Measurements from ENCODE around the gene ACTL7B. TPM values are rescaled to one million over a fixed set of nuclear protein-coding genes. Genes with fewer than 3 reads are reported as not detected.
"Not testable (repeated sequence)": the region's sequence is repeated elsewhere in the genome, so short reads cannot be mapped to it uniquely, and the experiment has no call there.

ACTL7B gene
- total RNA-seq, 1 donor from 2014 or later, result not detected

GRCh38 chr9:108897324-108898096 lies 41.7 kb upstream of the ACTL7B start:
- peaks cover 23% of the 10 kb centered on the region for H3K36me3 ChIP-seq (ENCODE audit: control insufficient read depth, insufficient read depth, low read length)
- no peak for FAIRE-seq
- H3K27me3 ChIP-seq (ENCODE audit: control insufficient read depth, insufficient read depth, low read length), result no peaks in the 10 kb centered on the region
- no peak for DNase-seq (ENCODE audit: low read depth)
- no peak overlapping the region for H3K4me3 ChIP-seq (ENCODE audit: low read depth, low read length)
- TF ChIP-seq, protein P1, sequence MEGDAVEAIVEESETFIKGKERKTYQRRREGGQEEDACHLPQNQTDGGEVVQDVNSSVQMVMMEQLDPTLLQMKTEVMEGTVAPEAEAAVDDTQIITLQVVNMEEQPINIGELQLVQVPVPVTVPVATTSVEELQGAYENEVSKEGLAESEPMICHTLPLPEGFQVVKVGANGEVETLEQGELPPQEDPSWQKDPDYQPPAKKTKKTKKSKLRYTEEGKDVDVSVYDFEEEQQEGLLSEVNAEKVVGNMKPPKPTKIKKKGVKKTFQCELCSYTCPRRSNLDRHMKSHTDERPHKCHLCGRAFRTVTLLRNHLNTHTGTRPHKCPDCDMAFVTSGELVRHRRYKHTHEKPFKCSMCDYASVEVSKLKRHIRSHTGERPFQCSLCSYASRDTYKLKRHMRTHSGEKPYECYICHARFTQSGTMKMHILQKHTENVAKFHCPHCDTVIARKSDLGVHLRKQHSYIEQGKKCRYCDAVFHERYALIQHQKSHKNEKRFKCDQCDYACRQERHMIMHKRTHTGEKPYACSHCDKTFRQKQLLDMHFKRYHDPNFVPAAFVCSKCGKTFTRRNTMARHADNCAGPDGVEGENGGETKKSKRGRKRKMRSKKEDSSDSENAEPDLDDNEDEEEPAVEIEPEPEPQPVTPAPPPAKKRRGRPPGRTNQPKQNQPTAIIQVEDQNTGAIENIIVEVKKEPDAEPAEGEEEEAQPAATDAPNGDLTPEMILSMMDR (IDR thresholded peaks at IDR 0.05; ENCODE audit: insufficient read depth, low read length, severe bottlenecking), result no peak

- DNase-seq (ENCODE audit: low read depth), result no peak
- Histone ChIP-seq H3K4me3 (ENCODE audit: low read depth, low read length) (no peak overlapping the region), H3K27me3 (ENCODE audit: control insufficient read depth, insufficient read depth, low read length) (no peaks in the 10 kb centered on the region), H3K36me3 (ENCODE audit: control insufficient read depth, insufficient read depth, low read length) (peaks cover 30% of the 10 kb centered on the region)
- FAIRE-seq, result no peak
- TF ChIP-seq, protein P1 (IDR thresholded peaks at IDR 0.05; ENCODE audit: insufficient read depth, low read length, severe bottlenecking), result no peak
These were observed 38.6 kb upstream of the ACTL7B start for GRCh38 chr9:108894225-108894997.

DNA sequence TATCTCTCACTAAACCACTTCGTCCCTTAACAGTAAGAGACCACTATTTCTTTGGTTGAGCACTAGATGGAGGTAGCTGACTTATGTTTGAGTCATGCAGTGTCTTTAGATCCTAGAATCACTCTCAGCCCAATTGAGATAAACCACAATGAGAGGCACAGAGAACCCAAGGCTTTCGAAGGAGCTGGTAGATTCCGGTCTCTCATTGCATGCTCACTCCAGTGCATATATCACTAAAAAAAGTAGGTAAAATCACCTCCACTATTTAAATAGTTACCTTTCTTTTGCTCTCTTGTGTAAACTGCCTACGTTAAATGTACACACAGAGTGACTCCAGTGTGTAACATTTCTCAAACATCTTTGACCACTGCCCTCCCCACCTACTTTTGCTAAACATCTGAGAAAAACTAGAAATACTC lies 33.9 kb upstream of the ACTL7B start:
- no peak for FAIRE-seq

GRCh38 chr9:108886594-108887271 lies 30.9 kb upstream of the ACTL7B start:
- H3K4me3 ChIP-seq (ENCODE audit: low read depth, low read length); DNase-seq (ENCODE audit: low read depth); H3K27me3 ChIP-seq (ENCODE audit: control insufficient read depth, insufficient read depth, low read length); FAIRE-seq; H3K36me3 ChIP-seq (ENCODE audit: control insufficient read depth, insufficient read depth, low read length): not testable (repeated sequence)

More for the DNA sequence above, 33.9 kb upstream of the ACTL7B start:
- TF ChIP-seq, protein P1 (IDR thresholded peaks at IDR 0.05; ENCODE audit: insufficient read depth, low read length, severe bottlenecking), result no peak
- Histone ChIP-seq H3K36me3 (ENCODE audit: control insufficient read depth, insufficient read depth, low read length) (peaks cover 19% of the 10 kb centered on the region), H3K4me3 (ENCODE audit: low read depth, low read length) (no peak overlapping the region), H3K27me3 (ENCODE audit: control insufficient read depth, insufficient read depth, low read length) (no peaks in the 10 kb centered on the region)
- peak; percentile 48 for DNase-seq (ENCODE audit: low read depth)

DNA sequence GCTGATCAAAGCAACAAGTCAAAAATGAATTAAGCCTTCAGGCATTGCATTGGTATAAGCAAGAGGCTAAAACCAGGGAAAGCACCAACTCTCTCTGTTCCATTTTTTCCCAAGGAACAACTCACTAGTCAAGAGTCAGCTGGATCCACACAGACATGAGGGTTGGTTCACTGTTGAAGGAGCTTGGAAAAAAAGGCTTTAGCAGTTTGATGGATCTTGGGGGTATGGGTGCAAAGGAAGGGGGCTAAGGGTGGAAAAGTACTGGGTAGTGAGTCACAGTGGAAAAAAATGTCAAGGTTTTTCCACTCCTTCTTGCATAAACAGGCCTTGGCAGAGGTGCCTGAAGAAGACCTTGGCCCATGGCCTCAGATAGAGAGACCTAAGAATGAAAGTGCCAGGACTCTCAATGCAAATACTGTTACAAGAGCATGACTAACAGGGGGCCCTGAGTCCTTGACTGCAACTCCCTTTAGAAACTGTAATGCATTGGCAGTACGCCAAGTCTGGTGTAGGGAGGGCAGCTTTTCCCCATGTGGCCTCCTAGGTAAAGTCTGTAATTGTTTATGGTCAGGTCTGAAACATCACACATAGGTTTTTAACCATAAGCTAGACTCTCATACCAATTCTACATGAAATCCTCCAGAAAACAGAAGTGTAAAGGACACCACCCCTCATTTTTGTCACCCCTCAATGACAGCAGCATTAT lies 30.0 kb upstream of the ACTL7B start:
- Histone ChIP-seq H3K36me3 (ENCODE audit: control insufficient read depth, insufficient read depth, low read length) (peaks cover 7% of the 10 kb centered on the region), H3K4me3 (ENCODE audit: low read depth, low read length) (no peak overlapping the region), H3K27me3 (ENCODE audit: control insufficient read depth, insufficient read depth, low read length) (no peaks in the 10 kb centered on the region)
- FAIRE-seq (no peak), DNase-seq (ENCODE audit: low read depth) (peak; percentile 89)
- TF ChIP-seq, protein P1 (IDR thresholded peaks at IDR 0.05; ENCODE audit: insufficient read depth, low read length, severe bottlenecking), result no peak
